GM12864 (cell line): ENCODE results near the gene ETV6.

Experiments used
- DNase-seq: peaks from one replicate; pipeline ENCODE4 v3.0.0-alpha.2; 2011; ENCODE audit warnings: low read depth
- H3K4me3 ChIP-seq: 2 replicates; pipeline ENCODE4 v1.5.1; 2011; ENCODE audit warnings: mild to moderate bottlenecking, low read depth, low read length, control low read depth
- CTCF ChIP-seq: IDR thresholded peaks from 2 replicates; pipeline ENCODE4 v1.5.1; 2011; ENCODE audit warnings: low read depth, mild to moderate bottlenecking, moderate library complexity, low read length, control low read depth, inconsistent platforms; ENCODE audit errors: missing control alignments

The ETV6 gene

GRCh38 chr12:11767029-11767724 lies 117.7 kb downstream of the ETV6 start:
- no peak overlapping the region; the same call in 1 of the 2 replicates for H3K4me3 ChIP-seq
- DNase-seq = no peak
- TF ChIP-seq CTCF = no peak

GRCh38 chr12:11767798-11768197 lies 118.3 kb downstream of the ETV6 start:
- no peak overlapping the region for H3K4me3 ChIP-seq
- no peak for DNase-seq
- TF ChIP-seq CTCF = no peak

- no peak overlapping the region for H3K4me3 ChIP-seq
- no peak for TF ChIP-seq CTCF
- DNase-seq = no peak
Observed at GRCh38 chr12:11768233-11768965, 118.9 kb downstream of the ETV6 start.

GRCh38 chr12:11769723-11770514 lies 120.4 kb downstream of the ETV6 start:
- H3K4me3 ChIP-seq = no peak overlapping the region
- no peak for TF ChIP-seq CTCF
- DNase-seq = no peak

- no peak for DNase-seq
- no peak overlapping the region for H3K4me3 ChIP-seq
- no peak for TF ChIP-seq CTCF
Observed at GRCh38 chr12:11771356-11771755, 121.9 kb downstream of the ETV6 start.

- no peak for TF ChIP-seq CTCF
- no peak overlapping the region for H3K4me3 ChIP-seq
- DNase-seq = no peak
Observed at GRCh38 chr12:11771895-11772502, 122.5 kb downstream of the ETV6 start.
